Thymus (tissue), 11 donors: Measurements from ENCODE around the gene TNFRSF4. TPM values are rescaled to one million over a fixed set of nuclear protein-coding genes. Genes with fewer than 3 reads are reported as not detected.

Source experiments
- DNase-seq, 9 donors: peaks; one replicate each; pipeline ENCODE4 v3.0.0-alpha.2; 2013; ENCODE audit warnings: low spot score in 9 of 9, low read depth in 6 of 9, missing footprints in 1 of 9
- H3K27ac ChIP-seq, 2 donors: one replicate each; pipeline ENCODE4 v1.5.1; 2013; ENCODE audit warnings: control low read depth in 1 of 2, low read depth in 1 of 2, low read length in 1 of 2, mild to moderate bottlenecking in 1 of 2, moderate library complexity in 1 of 2
- H3K27me3 ChIP-seq, 2 donors: one replicate each; pipeline ENCODE4 v1.5.1; 2013; ENCODE audit warnings: low read length in 1 of 2; ENCODE audit not compliant: control insufficient read depth in 2 of 2, insufficient read depth in 1 of 2
- H3K36me3 ChIP-seq, 2 donors: one replicate each; pipeline ENCODE4 v1.5.1; 2013; ENCODE audit warnings: low read length in 1 of 2, mild to moderate bottlenecking in 1 of 2, moderate library complexity in 1 of 2; ENCODE audit not compliant: control insufficient read depth in 2 of 2, insufficient read depth in 2 of 2
- H3K4me1 ChIP-seq, 2 donors: one replicate each; pipeline ENCODE4 v1.5.1; 2013; ENCODE audit warnings: low read length in 2 of 2; ENCODE audit not compliant: control insufficient read depth in 2 of 2, insufficient read depth in 2 of 2
- H3K4me3 ChIP-seq, 2 donors: one replicate each; pipeline ENCODE4 v1.5.1; 2013; ENCODE audit warnings: low read length in 2 of 2, control low read depth in 1 of 2, mild to moderate bottlenecking in 1 of 2
- H3K9me3 ChIP-seq, 2 donors: one replicate each; pipeline ENCODE4 v1.5.1; 2013; ENCODE audit warnings: low read length in 1 of 2, mild to moderate bottlenecking in 1 of 2; ENCODE audit not compliant: control insufficient read depth in 2 of 2, insufficient read depth in 1 of 2
- WGBS: extraction: QIAGEN DNeasy Blood & Tissue Kit; methylation state at CpG from one replicate; pipeline ENCODE4 v1.1.7; 2013; 5-methylcytosine and 5-hydroxymethylcytosine counted together
- polyA plus RNA-seq: library from polyadenylated mRNA; stranded (reverse); fragments of 200-250 nt; gene quantifications from one replicate; pipeline ENCODE4 v1.2.3, GENCODE V29; 2013
- total RNA-seq: library from RNA; stranded (reverse); fragments of 120-200 nt; gene quantifications from one replicate; pipeline ENCODE4 v1.2.4, GENCODE V29; 2013
- donor health status: healthy.

The TNFRSF4 gene
- total and polyA plus RNA-seq, 2 donors: 12.7 to 18.8 TPM

DNA sequence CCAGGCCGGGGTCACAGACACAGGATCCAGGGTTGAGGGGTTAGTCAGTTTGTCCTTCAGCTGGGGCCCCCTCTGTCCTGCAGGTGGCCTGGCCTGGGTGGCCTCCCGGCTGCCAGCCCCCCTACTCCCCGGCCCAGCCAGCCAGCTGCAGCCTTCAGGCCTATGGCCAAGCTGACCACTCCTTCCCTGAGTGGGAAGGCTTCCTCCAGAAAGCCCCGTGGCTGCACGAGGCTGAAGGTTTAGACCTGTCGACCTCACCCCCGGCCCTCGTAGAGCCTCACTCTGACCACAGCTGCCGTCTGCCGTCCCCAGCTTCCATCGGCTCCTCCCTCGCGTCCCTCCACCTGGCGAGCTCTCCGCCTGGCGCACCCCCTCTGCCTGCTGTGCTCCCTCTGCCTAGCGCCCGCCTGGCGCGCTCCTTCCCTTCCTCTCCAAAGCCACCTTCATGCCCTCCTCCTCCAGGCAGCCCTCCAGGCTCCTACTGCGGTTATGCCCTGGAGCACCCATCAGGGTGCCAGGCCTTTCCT is 30.7 kb downstream of the TNFRSF4 start:
- Histone ChIP-seq H3K27ac (no peak overlapping the region), H3K9me3 (peaks cover 0 to 1% of the 10 kb centered on the region in 2 donors), H3K27me3 (peaks cover 6 to 34% of the 10 kb centered on the region in 2 donors), H3K4me3 (no peak overlapping the region), H3K36me3 (no peaks in the 10 kb centered on the region), H3K4me1 (peaks cover 0 to 9% of the 10 kb centered on the region in 2 donors)
- WGBS: 75% methylated on average over 21 of the region's 21 CpGs
- DNase-seq: no peak

DNA sequence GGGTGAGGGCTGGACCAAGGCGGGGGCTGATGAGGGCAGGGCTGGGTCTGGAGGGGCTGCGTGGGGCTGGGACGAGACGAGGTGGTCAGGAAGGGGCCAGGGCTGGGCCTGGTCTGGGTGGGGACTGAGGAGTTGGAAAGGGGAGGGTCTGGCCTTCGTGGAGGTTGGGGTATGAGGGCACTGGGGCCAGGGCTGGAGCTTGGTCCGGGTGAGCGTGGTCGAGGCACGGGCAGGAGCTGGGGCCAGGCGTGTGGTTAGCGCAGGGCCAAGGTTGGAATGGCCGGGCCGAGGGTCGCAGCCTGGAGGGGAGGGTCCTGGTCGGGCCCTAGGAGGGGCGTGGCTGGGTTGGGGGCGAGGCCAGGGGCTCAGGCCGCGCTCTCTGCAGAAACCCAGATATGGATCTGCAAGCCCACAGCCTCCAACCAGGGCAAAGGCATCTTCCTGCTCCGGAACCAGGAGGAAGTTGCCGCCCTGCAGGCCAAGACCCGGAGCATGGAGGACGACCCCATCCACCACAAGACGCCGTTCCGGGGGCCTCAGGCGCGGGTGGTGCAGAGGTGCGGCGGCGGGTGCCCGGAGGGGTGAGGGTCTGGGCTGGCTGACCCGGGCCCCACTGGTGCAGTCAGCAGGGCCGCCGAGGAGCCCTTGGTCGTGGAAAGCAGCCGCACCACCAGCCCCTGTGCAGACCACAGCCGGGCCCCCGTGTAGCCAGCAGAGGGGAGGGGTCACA is 31.3 kb downstream of the TNFRSF4 start:
- WGBS: 31% methylated on average over 39 of the region's 39 CpGs
- H3K9me3 ChIP-seq: peaks cover 0 to 1% of the 10 kb centered on the region in 2 donors
- no peak overlapping the region for H3K27ac ChIP-seq
- no peak overlapping the region for H3K4me3 ChIP-seq
- H3K36me3 ChIP-seq: no peaks in the 10 kb centered on the region
- H3K4me1 ChIP-seq: peaks cover 0 to 9% of the 10 kb centered on the region in 2 donors
- DNase-seq: no peak
- H3K27me3 ChIP-seq: peaks cover 6 to 34% of the 10 kb centered on the region in 2 donors

DNA sequence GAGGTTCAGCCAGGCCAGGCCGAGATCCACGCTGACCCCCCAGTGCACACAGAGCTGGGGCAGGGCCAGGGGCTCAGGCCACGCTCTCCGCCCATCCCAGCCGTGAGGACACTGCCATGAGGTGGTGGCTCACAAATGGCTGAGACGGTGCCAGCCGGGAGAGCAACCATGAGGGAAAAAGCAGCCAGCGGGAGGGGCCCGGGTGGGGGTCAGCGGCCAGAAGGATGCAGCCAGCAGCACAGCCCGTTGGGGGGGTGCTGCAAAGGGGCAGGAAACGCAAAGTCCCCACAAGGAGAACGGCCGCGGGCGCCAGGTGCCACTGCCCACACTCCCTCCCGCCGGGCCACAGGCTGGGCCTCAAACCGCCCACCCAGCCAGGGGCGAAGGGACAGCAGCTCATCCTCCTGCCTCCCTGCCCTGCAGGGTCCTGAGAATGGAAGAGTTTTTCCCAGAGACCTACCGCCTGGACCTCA is 32.0 kb downstream of the TNFRSF4 start:
- Histone ChIP-seq H3K36me3 (no peaks in the 10 kb centered on the region), H3K9me3 (peaks cover 0 to 1% of the 10 kb centered on the region in 2 donors), H3K4me1 (peaks cover 0 to 9% of the 10 kb centered on the region in 2 donors), H3K27me3 (peaks cover 6 to 36% of the 10 kb centered on the region in 2 donors), H3K4me3 (no peak overlapping the region), H3K27ac (no peak overlapping the region)
- 60% methylated on average over 21 of the region's 21 CpGs for WGBS
- no peak for DNase-seq

DNA sequence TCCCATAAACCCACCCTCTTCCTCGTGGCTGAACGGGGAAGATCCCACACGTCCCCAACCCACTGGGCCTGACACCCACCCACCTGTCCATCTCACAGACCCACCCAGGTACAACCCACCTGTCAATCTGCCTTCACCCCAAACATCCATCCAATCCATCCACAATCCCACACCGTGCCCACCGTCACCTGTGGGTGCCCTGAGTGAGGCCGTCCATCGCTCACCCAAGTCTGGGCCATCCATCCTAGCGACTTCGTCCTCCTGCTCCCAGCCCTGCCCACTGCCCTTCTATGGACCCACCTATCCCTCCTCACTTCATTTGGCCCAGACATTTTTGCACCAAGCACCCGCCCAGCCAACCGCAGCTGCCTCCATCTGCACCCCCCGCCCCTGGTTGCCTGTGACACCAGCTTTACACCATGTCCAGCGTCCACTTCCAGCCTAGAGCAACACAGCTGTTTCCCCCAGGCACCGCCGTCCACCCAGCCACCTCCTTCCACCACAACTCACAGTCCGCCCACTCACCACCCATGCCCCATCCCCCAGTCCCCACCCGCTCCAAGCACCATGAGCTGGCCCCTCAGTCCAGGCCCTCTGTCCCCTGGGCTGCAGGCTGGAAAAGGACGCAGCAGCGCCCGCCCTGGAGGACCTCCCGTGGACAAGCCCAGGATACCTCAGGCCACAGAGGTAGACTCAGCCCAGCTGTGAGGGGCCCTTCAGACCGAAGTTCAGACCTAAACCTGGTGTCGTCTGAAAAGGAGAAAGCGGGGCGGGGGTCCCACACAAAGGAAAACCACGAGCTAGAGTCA is 32.6 kb downstream of the TNFRSF4 start:
- Histone ChIP-seq H3K4me1 (peaks cover 0 to 9% of the 10 kb centered on the region in 2 donors), H3K9me3 (peaks cover 1 to 6% of the 10 kb centered on the region in 2 donors), H3K27ac (no peak overlapping the region), H3K27me3 (peaks cover 6 to 40% of the 10 kb centered on the region in 2 donors), H3K36me3 (no peaks in the 10 kb centered on the region), H3K4me3 (no peak overlapping the region)
- no peak for DNase-seq
- 90% methylated on average over 26 of the region's 26 CpGs for WGBS

DNA sequence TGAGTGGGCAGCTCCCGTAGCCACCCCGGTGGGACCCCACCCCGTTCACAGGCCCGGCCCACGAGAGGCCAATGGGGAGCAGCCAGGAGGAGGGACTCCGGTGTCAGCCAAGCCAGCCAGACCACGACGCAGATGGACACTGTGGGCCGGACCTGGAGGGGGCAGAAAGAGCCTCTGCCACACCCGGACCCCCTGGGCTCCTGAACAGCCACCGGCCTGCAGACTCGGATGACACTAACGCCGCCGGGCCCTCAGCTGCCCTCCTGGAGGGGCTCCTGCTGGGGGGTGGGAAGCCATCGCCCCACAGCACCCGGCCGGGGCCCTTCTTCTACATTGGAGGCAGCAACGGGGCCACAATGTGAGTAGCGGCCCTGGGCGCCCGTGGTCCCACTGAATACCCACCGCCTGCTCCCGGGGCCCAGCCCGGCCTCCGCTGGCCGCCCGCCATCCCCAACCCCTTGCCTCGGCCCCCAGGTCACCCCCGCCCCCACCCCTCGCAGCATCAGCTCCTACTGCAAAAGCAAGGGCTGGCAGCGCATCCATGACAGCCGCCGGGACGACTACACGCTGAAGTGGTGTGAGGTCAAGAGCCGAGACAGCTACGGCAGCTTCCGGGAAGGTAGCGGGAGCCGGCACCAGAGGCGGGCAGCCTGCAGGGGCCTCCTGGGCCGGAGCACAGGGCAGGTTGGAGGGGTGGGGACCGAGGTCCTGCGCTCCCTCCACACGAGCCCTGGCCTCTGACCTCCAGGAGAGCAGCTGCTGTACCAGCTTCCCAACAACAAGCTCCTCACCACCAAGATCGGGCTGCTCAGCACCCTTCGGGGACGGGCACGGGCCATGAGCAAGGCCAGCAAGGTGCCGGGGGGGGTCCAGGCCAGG is 33.7 kb downstream of the TNFRSF4 start:
- Histone ChIP-seq H3K9me3 (peaks cover 1 to 18% of the 10 kb centered on the region in 2 donors), H3K27ac (no peak overlapping the region), H3K27me3 (peaks cover 6 to 46% of the 10 kb centered on the region in 2 donors), H3K4me3 (no peak overlapping the region), H3K4me1 (peaks cover 0 to 15% of the 10 kb centered on the region in 2 donors), H3K36me3 (no peaks in the 10 kb centered on the region)
- 95% methylated on average over 51 of the region's 51 CpGs for WGBS
- no peak for DNase-seq

DNA sequence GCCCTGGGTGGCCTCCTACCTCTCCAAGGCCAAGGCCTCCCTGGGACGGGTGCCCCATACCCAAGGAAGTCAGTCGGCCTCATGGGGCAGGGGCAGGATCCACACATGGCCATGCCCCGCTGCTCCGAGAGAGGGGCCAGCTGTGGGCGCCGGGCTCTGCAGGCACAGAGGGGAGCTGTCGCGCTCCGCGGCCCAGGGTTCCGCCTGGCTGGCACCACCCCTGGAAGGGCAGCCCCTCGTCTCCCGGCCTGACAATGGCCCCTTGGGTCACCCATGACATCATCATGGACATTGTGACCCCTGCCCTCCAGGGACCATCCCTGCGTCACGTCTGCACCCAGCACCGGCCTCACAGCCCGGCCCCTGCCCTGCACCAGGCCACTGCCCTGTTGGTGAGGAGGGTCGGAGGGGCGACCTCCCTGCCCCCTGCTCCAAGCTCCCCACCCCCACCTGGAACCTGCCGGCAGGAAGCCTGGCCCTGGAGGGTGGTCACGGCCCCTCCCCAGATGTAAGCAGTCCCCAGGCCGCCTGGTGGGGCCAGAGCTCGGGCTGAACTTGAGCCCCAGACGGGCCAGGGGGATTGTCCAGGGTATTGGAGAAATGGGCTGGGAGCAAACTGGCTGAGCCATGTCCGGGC is 34.5 kb downstream of the TNFRSF4 start:
- H3K4me3 ChIP-seq: no peak overlapping the region
- no peaks in the 10 kb centered on the region for H3K36me3 ChIP-seq
- 97% methylated on average over 25 of the region's 25 CpGs for WGBS
- DNase-seq: no peak
- H3K27ac ChIP-seq: no peak overlapping the region
- H3K27me3 ChIP-seq: peaks cover 6 to 48% of the 10 kb centered on the region in 2 donors
- H3K4me1 ChIP-seq: peaks cover 0 to 20% of the 10 kb centered on the region in 2 donors
- peaks cover 1 to 23% of the 10 kb centered on the region in 2 donors for H3K9me3 ChIP-seq

DNA sequence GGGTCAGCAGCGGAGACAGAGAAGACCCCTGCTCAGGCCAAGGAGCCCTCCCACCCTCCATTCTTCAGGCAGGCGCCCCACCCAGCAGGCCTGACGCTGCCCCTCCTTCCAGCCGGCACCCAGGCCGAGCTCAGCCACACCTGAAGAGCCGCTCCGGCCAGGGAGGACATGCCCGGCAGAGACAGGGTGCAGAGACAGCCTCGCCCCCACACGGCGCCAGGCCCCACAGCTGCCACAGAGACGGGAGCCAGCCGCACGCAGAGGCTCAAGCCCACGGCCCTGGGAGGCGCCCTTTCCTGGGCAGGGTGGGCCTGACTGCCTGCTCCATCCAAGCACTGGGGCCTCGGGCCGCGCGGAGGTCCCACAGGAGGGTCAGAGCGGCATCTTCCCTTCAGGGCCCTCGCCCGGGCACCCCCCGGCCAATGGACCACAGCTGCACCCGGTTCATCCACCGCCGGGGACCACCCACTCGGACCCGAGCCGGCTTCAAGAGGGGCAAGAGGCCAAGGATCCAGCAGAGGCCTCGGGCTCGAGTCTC is 35.1 kb downstream of the TNFRSF4 start:
- 97% methylated on average over 32 of the region's 32 CpGs for WGBS
- H3K9me3 ChIP-seq: peaks cover 1 to 23% of the 10 kb centered on the region in 2 donors
- no peaks in the 10 kb centered on the region for H3K36me3 ChIP-seq
- H3K27me3 ChIP-seq: peaks cover 6 to 50% of the 10 kb centered on the region in 2 donors
- H3K4me1 ChIP-seq: peaks cover 3 to 25% of the 10 kb centered on the region in 2 donors
- no peak for DNase-seq
- no peak overlapping the region for H3K4me3 ChIP-seq
- H3K27ac ChIP-seq: no peak overlapping the region
